Activated CD8-positive, alpha-beta T cell treated with anti-CD3 and anti-CD28 coated beads for 36 hours (primary cell): ENCODE measurements around the gene AUTS2. TPM values are rescaled to one million over a fixed set of nuclear protein-coding genes. Genes with fewer than 3 reads are reported as not detected.

ENCODE experiments used
- ATAC-seq: fragments of 200-7000 bp; cut with Tn5 transposase; one replicate; pipeline ENCODE4 v1.10.0; 2021; ENCODE audit warnings: mild to moderate bottlenecking, moderate library complexity
- CTCF ChIA-PET: fragments of 350-600 bp; sonication (Branson Sonifier 250); formaldehyde crosslinking; loops from one replicate; lab custom pipeline; 2021; ENCODE audit warnings: antibody characterized with exemption; lab: Charles Lee
- POLR2A ChIA-PET: fragments of 350-600 bp; sonication (Branson Sonifier 250); formaldehyde crosslinking; loops from one replicate; lab custom pipeline; 2021; ENCODE audit warnings: antibody characterized with exemption; lab: Charles Lee
- DNase-seq: peaks from one replicate; pipeline ENCODE4 v3.0.0-alpha.2; 2020
- H3K27ac Mint-ChIP-seq: one replicate; pipeline ENCODE4 v1.8.0; 2021; ENCODE audit warnings: mild to moderate bottlenecking, mixed read lengths
- H3K27me3 Mint-ChIP-seq: one replicate; pipeline ENCODE4 v1.8.0; 2021; ENCODE audit warnings: mixed read lengths
- H3K36me3 Mint-ChIP-seq: one replicate; pipeline ENCODE4 v1.8.0; 2021; ENCODE audit warnings: low read depth, mixed read lengths
- H3K4me1 Mint-ChIP-seq: one replicate; pipeline ENCODE4 v1.8.0; 2021; ENCODE audit warnings: low read depth, mixed read lengths
- H3K4me3 Mint-ChIP-seq: one replicate; pipeline ENCODE4 v1.8.0; 2021; ENCODE audit warnings: mild to moderate bottlenecking, moderate library complexity, mixed read lengths
- H3K9me3 Mint-ChIP-seq: one replicate; pipeline ENCODE4 v1.8.0; 2021; ENCODE audit warnings: mixed read lengths
- intact Hi-C: fragments of 100-400 bp; cut with micrococcal nuclease; formaldehyde crosslinking; loops from one replicate; pipeline ENCODE4 v1.10.0; 2022
- total RNA-seq, 2 experiments: library from RNA; stranded (reverse); gene quantifications; one replicate each; pipeline ENCODE4 v1.2.3, GENCODE V29; 2021
- TF ChIP-seq, protein P1 (sequence below): fragments of 200-600 bp; IDR thresholded peaks from one replicate; pipeline ENCODE4 v1.8.0; 2022; ENCODE audit warnings: antibody characterized with exemption, mild to moderate bottlenecking

Gene AUTS2
- total RNA-seq, 2 experiments from 2014 or later: 3.1 to 3.3 TPM

DNA sequence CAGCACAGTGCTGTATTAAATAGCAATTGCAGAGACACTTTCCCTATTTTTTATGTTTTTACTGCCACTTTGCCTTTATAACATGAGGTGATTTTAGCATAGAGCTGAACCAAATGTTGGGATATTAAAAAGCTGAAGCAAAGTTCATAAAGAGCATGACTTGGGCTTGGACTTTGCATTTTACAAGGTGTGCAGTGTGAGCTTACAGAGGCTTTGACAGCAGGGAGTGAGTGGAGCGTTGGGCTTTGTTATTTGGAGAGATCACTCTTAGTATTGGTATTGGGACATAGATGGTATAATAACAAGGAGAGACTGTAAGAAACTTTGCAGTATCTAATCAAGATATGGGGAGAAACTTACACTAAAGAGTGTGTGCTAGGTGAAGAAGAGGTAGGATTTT is 449.1 kb downstream of the AUTS2 start:
- TF ChIP-seq, protein P1, sequence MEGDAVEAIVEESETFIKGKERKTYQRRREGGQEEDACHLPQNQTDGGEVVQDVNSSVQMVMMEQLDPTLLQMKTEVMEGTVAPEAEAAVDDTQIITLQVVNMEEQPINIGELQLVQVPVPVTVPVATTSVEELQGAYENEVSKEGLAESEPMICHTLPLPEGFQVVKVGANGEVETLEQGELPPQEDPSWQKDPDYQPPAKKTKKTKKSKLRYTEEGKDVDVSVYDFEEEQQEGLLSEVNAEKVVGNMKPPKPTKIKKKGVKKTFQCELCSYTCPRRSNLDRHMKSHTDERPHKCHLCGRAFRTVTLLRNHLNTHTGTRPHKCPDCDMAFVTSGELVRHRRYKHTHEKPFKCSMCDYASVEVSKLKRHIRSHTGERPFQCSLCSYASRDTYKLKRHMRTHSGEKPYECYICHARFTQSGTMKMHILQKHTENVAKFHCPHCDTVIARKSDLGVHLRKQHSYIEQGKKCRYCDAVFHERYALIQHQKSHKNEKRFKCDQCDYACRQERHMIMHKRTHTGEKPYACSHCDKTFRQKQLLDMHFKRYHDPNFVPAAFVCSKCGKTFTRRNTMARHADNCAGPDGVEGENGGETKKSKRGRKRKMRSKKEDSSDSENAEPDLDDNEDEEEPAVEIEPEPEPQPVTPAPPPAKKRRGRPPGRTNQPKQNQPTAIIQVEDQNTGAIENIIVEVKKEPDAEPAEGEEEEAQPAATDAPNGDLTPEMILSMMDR: no peak

GRCh38 chr7:70047891-70048448 is 449.7 kb downstream of the AUTS2 start:
- ATAC-seq (no peak), DNase-seq (no peak)
- ChIA-PET POLR2A (no interaction called here), CTCF (interaction anchor here (1.1 kb wide), 1 partner anchor 44 kb away, joined by 3 read pairs; no protein-coding TSS in a partner anchor)
- no peak overlapping the region for H3K27ac Mint-ChIP-seq
- intact Hi-C loops: no loop called here
- TF ChIP-seq, protein P1: no peak
- no peaks in the 10 kb centered on the region for H3K4me1 Mint-ChIP-seq
- no peaks in the 10 kb centered on the region for H3K27me3 Mint-ChIP-seq
- no peak overlapping the region for H3K4me3 Mint-ChIP-seq
- H3K36me3 Mint-ChIP-seq: no peaks in the 10 kb centered on the region
- no peaks in the 10 kb centered on the region for H3K9me3 Mint-ChIP-seq

More for the DNA sequence above, 449.1 kb downstream of the AUTS2 start:
- no peaks in the 10 kb centered on the region for H3K9me3 Mint-ChIP-seq
- no peaks in the 10 kb centered on the region for H3K36me3 Mint-ChIP-seq
- H3K27me3 Mint-ChIP-seq: no peaks in the 10 kb centered on the region
- H3K4me3 Mint-ChIP-seq: no peak overlapping the region
- intact Hi-C loops: no loop called here
- no peaks in the 10 kb centered on the region for H3K4me1 Mint-ChIP-seq
- H3K27ac Mint-ChIP-seq: no peak overlapping the region
- ATAC-seq (no peak), DNase-seq (no peak)
- CTCF ChIA-PET: interaction anchor here (1.1 kb wide), 1 partner anchor 45 kb away, joined by 3 read pairs; no protein-coding TSS in a partner anchor
- POLR2A ChIA-PET: no interaction called here

GRCh38 chr7:70051726-70052125 is 453.5 kb downstream of the AUTS2 start:
- H3K27ac Mint-ChIP-seq: no peak overlapping the region
- intact Hi-C loops: no loop called here
- DNase-seq: no peak
- ATAC-seq: no peak
- H3K4me1 Mint-ChIP-seq: no peaks in the 10 kb centered on the region
- H3K27me3 Mint-ChIP-seq: no peaks in the 10 kb centered on the region
- TF ChIP-seq, protein P1: no peak
- ChIA-PET POLR2A (no interaction called here), CTCF (interaction anchor here (2.0 kb wide), 1 partner anchor 9 kb away, joined by 4 read pairs; no protein-coding TSS in a partner anchor)
- H3K9me3 Mint-ChIP-seq: no peaks in the 10 kb centered on the region
- H3K4me3 Mint-ChIP-seq: no peak overlapping the region
- H3K36me3 Mint-ChIP-seq: no peaks in the 10 kb centered on the region

DNA sequence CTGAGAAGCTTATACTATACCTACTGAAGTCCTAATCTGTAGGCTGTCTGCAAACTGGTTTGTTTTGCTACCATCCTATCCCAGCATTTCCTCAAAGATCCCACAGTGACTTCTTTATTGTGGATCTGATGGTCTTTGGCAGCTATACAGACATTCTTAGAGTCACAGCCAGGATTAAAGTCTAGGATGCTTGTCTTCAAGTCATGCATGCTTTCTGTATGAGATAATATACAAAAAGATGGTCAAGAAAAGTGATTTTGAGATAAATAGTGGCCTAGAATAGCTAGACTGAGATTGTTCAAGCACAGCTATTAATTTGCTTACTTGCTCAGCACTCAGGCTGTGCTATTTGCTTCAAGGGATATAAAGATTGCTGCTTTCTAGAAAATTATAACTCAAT is 454.4 kb downstream of the AUTS2 start:
- ATAC-seq: no peak
- ChIA-PET POLR2A (no interaction called here), CTCF (no interaction called here)
- intact Hi-C loops: no loop called here
- Mint-ChIP-seq H3K9me3 (no peaks in the 10 kb centered on the region), H3K27me3 (no peaks in the 10 kb centered on the region), H3K36me3 (no peaks in the 10 kb centered on the region), H3K4me1 (no peaks in the 10 kb centered on the region), H3K4me3 (no peak overlapping the region), H3K27ac (no peak overlapping the region)
- DNase-seq: no peak
- TF ChIP-seq, protein P1: no peak

DNA sequence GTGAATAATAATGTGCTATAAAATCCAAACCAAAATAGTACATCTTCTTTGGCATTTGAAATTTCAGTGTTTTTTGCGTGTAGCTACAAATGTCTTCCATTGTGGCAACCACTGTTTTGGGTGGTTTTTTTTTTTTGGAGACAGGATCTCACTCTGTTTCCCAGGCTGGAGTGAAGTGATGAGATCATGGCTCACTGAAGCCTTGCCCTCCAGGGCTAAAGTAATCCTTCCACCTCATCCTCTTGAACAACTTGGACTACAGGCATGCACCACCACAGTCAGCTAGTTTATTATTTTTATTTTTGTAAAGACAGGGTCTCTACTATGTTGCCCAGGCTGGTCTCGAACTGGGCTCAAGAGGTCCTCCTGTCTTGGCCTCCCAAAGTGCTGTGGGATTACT is 455.1 kb downstream of the AUTS2 start:
- H3K36me3 Mint-ChIP-seq: no peaks in the 10 kb centered on the region
- H3K4me1 Mint-ChIP-seq: no peaks in the 10 kb centered on the region
- ChIA-PET POLR2A (no interaction called here), CTCF (no interaction called here)
- TF ChIP-seq, protein P1: no peak
- intact Hi-C loops: no loop called here
- H3K27me3 Mint-ChIP-seq: no peaks in the 10 kb centered on the region
- no peak for ATAC-seq
- no peak overlapping the region for H3K27ac Mint-ChIP-seq
- no peak for DNase-seq
- no peak overlapping the region for H3K4me3 Mint-ChIP-seq
- H3K9me3 Mint-ChIP-seq: no peaks in the 10 kb centered on the region
